ENCODE data around the gene EBP. TPM values are rescaled to one million over a fixed set of nuclear protein-coding genes. Genes with fewer than 3 reads are reported as not detected.
A peak's percentile ranks its signal among the peaks of the same experiment; 100 is the strongest.

Gene EBP
- total RNA-seq, 2 experiments from 2014 or later = 338 to 344 TPM

- no peak overlapping the region for H3K27ac Mint-ChIP-seq
- no peaks in the 10 kb centered on the region for H3K9me3 Mint-ChIP-seq (ENCODE audit: insufficient read depth)
- ATAC-seq (no peak), DNase-seq (no peak)
- no peak overlapping the region for H3K4me3 Mint-ChIP-seq
- no peaks in the 10 kb centered on the region for H3K36me3 Mint-ChIP-seq (ENCODE audit: low read depth)
- POLR2A ChIA-PET = interaction anchor here (0.6 kb wide), 1 partner anchor 33 kb away, joined by 3 read pairs; no protein-coding TSS in a partner anchor
- no peaks in the 10 kb centered on the region for H3K27me3 Mint-ChIP-seq (ENCODE audit: low read depth)
- CTCF ChIA-PET = no interaction called here
- H3K4me1 Mint-ChIP-seq (ENCODE audit: low read depth) = no peaks in the 10 kb centered on the region
Observed at GRCh38 chrX:48497871-48498270, 23.7 kb upstream of the EBP start.

- Mint-ChIP-seq H3K4me3 (no peak overlapping the region), H3K4me1 (ENCODE audit: low read depth) (no peaks in the 10 kb centered on the region), H3K27ac (no peak overlapping the region), H3K9me3 (ENCODE audit: insufficient read depth) (no peaks in the 10 kb centered on the region), H3K36me3 (ENCODE audit: low read depth) (no peaks in the 10 kb centered on the region), H3K27me3 (ENCODE audit: low read depth) (no peaks in the 10 kb centered on the region)
- POLR2A ChIA-PET = interaction anchor here (0.6 kb wide), 1 partner anchor 32 kb away, joined by 3 read pairs; no protein-coding TSS in a partner anchor
- DNase-seq (no peak), ATAC-seq (no peak)
- CTCF ChIA-PET = no interaction called here
Observed at GRCh38 chrX:48498374-48498809, 23.2 kb upstream of the EBP start.

DNA sequence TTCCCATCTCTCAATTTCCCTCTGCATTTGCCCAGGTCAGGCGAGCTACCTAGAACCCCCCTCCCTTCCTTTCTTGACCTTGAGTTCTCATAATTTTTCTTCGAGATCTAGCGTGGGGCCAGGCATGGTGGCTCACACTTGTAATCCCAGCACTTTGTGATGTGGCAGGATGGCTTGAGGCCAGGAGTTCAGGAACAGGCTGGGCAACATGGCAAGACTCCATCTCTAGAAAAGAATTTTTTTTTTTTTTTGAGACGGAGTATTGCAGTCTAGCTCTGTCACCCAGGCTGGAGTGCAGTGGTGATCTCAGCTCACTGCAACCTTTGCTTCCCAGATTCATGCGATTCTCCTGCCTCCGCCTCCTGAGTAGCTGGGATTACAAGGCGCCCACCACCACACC lies 17.3 kb upstream of the EBP start:
- ATAC-seq = no peak
- H3K36me3 Mint-ChIP-seq (ENCODE audit: low read depth) = peaks cover 2% of the 10 kb centered on the region
- CTCF ChIA-PET = no interaction called here
- no peaks in the 10 kb centered on the region for H3K27me3 Mint-ChIP-seq (ENCODE audit: low read depth)
- no peaks in the 10 kb centered on the region for H3K9me3 Mint-ChIP-seq (ENCODE audit: insufficient read depth)
- POLR2A ChIA-PET = interaction anchor here (0.5 kb wide), 1 partner anchor 54 kb away, joined by 3 read pairs; no protein-coding TSS in a partner anchor
- no peak for DNase-seq
- H3K4me3 Mint-ChIP-seq = no peak overlapping the region
- peaks cover under 1% of the 10 kb centered on the region for H3K4me1 Mint-ChIP-seq (ENCODE audit: low read depth)
- H3K27ac Mint-ChIP-seq = no peak overlapping the region

GRCh38 chrX:48505481-48505880 lies 16.1 kb upstream of the EBP start:
- H3K4me3 Mint-ChIP-seq = no peak overlapping the region
- peaks cover 5% of the 10 kb centered on the region for H3K36me3 Mint-ChIP-seq (ENCODE audit: low read depth)
- POLR2A ChIA-PET = no interaction called here
- no peak overlapping the region for H3K27ac Mint-ChIP-seq
- no peaks in the 10 kb centered on the region for H3K27me3 Mint-ChIP-seq (ENCODE audit: low read depth)
- H3K4me1 Mint-ChIP-seq (ENCODE audit: low read depth) = peaks cover 13% of the 10 kb centered on the region
- DNase-seq (no peak), ATAC-seq (no peak)
- CTCF ChIA-PET = no interaction called here
- no peaks in the 10 kb centered on the region for H3K9me3 Mint-ChIP-seq (ENCODE audit: insufficient read depth)

DNA sequence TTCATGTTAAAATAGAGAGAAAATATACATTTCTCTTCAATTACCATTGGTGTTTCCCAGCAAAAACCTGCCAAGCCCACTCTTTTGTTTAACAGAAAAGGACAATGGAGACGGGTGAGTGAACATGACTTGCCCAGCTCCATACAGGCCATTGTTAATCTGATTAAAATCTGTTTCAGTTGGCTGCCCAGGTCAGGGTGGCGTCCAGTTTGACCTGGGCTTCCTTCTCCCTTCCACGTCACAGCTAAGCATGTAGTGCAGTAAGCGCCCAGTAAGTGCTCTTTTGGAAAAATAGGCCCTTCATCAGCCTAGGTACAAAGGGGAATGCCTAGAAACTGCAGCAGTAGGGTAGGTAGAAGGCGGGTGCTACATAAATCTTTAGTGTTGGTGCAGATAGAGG lies 14.4 kb upstream of the EBP start:
- Mint-ChIP-seq H3K27me3 (ENCODE audit: low read depth) (no peaks in the 10 kb centered on the region), H3K9me3 (ENCODE audit: insufficient read depth) (no peaks in the 10 kb centered on the region), H3K4me3 (peak overlapping the region; percentile 10), H3K27ac (no peak overlapping the region), H3K4me1 (ENCODE audit: low read depth) (peaks cover 29% of the 10 kb centered on the region), H3K36me3 (ENCODE audit: low read depth) (peaks cover 15% of the 10 kb centered on the region)
- CTCF ChIA-PET = interaction anchor here (1.8 kb wide), 1 partner anchor 33 kb away, joined by 5 read pairs; no protein-coding TSS in a partner anchor
- DNase-seq (no peak), ATAC-seq (no peak)
- POLR2A ChIA-PET = no interaction called here

DNA sequence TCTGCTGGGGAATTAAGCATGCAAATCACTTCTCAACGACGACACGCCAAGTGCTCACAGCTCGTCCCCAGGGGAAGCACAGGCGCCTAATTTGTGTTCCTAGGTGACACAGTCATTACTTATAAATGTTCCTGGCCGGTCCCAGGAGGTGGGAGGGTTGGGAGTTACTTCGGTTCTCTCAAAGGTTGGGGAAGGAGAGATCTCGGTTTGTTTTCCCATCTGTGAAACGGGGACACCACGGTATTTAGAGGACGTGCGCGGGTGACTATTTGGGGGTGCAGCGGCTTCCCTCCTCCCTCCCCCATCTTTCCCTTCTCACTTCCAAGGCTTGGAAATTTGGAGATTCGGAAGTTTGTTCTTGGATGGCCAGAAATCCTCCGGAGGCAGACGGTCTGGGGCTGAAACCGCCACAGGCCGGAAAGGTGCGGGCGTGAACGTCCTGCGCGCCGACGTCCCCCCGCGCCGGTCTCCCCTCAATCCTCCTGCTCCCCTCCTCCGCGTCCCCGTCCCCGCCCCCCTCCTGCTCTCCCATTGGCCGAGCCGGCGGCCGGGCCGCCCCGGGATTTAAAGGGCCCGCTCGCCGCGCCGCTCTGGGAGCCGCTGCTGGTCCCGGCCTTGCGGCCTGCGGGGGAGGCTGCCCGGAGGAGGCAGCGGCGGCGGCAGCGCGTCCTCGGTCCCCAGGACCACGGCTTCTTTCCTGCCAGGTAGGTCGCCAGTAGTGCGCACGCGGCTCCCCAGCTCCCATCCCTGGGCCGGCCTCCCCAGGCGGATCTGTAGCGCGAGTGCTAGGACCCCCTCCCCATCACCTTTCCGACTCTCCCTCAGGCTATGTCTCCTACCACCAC lies 13.0 kb upstream of the EBP start, which contains the start of gene PORCN:
PORCN (plus strand) TSS at position 593 of the 845 bp plus-strand sequence. CDS start 829 bp downstream, outside the sequence.
- ATAC-seq (peak; percentile 96), DNase-seq (peak; percentile 86)
- H3K27me3 Mint-ChIP-seq (ENCODE audit: low read depth) = no peaks in the 10 kb centered on the region
- no peaks in the 10 kb centered on the region for H3K9me3 Mint-ChIP-seq (ENCODE audit: insufficient read depth)
- H3K4me3 Mint-ChIP-seq = peak within 1 kb of the TSS; percentile 88
- H3K27ac Mint-ChIP-seq = peak within 1 kb of the TSS; percentile 85
- POLR2A ChIA-PET = interaction anchor here (0.8 kb wide), 1 partner anchor 46 kb away, joined by 3 read pairs; no protein-coding TSS in a partner anchor
- CTCF ChIA-PET = interaction anchor here (1.8 kb wide), 1 partner anchor 34 kb away, joined by 5 read pairs; no protein-coding TSS in a partner anchor
- peaks cover 18% of the 10 kb centered on the region for H3K36me3 Mint-ChIP-seq (ENCODE audit: low read depth)
- H3K4me1 Mint-ChIP-seq (ENCODE audit: low read depth) = peaks cover 30% of the 10 kb centered on the region

- POLR2A ChIA-PET = no interaction called here
- H3K27ac Mint-ChIP-seq = peak overlapping the region; percentile 85
- DNase-seq = no peak
- H3K9me3 Mint-ChIP-seq (ENCODE audit: insufficient read depth) = no peaks in the 10 kb centered on the region
- ATAC-seq = peak; percentile 14
- H3K27me3 Mint-ChIP-seq (ENCODE audit: low read depth) = no peaks in the 10 kb centered on the region
- peak overlapping the region; percentile 88 for H3K4me3 Mint-ChIP-seq
- H3K36me3 Mint-ChIP-seq (ENCODE audit: low read depth) = peaks cover 18% of the 10 kb centered on the region
- CTCF ChIA-PET = no interaction called here
- H3K4me1 Mint-ChIP-seq (ENCODE audit: low read depth) = peaks cover 30% of the 10 kb centered on the region
Observed at GRCh38 chrX:48509245-48509590, 12.4 kb upstream of the EBP start.

GRCh38 chrX:48509619-48510018 lies 12.0 kb upstream of the EBP start:
- peak overlapping the region; percentile 88 for H3K4me3 Mint-ChIP-seq
- CTCF ChIA-PET = no interaction called here
- ATAC-seq (peak; percentile 12), DNase-seq (no peak)
- POLR2A ChIA-PET = no interaction called here
- peaks cover 30% of the 10 kb centered on the region for H3K4me1 Mint-ChIP-seq (ENCODE audit: low read depth)
- peak overlapping the region; percentile 85 for H3K27ac Mint-ChIP-seq
- no peaks in the 10 kb centered on the region for H3K27me3 Mint-ChIP-seq (ENCODE audit: low read depth)
- no peaks in the 10 kb centered on the region for H3K9me3 Mint-ChIP-seq (ENCODE audit: insufficient read depth)
- peaks cover 20% of the 10 kb centered on the region for H3K36me3 Mint-ChIP-seq (ENCODE audit: low read depth)

DNA sequence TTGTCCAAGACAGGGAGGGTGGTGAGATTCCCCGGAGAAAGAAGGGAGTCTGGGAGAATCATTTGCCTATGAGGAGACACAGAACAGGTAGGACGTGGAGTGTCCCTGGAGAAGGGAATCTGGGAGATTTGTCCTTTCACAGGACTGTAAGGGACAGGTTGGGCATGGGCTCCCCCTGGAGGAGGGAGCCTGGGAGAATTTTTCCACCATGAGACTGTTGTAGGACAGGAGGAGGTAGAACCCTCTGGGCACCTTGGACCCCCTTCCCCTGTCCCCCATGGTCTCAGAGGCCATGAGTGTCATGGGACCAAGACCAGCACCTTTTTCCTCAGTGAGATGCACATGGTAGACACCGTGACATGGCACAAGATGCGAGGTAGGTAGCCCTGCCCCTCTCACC lies 10.0 kb upstream of the EBP start:
- CTCF ChIA-PET = no interaction called here
- ATAC-seq (no peak), DNase-seq (no peak)
- no peak overlapping the region for H3K4me3 Mint-ChIP-seq
- no peaks in the 10 kb centered on the region for H3K9me3 Mint-ChIP-seq (ENCODE audit: insufficient read depth)
- peaks cover 38% of the 10 kb centered on the region for H3K4me1 Mint-ChIP-seq (ENCODE audit: low read depth)
- POLR2A ChIA-PET = no interaction called here
- H3K36me3 Mint-ChIP-seq (ENCODE audit: low read depth) = peaks cover 29% of the 10 kb centered on the region
- peak overlapping the region; percentile 66 for H3K27ac Mint-ChIP-seq
- H3K27me3 Mint-ChIP-seq (ENCODE audit: low read depth) = no peaks in the 10 kb centered on the region

DNA sequence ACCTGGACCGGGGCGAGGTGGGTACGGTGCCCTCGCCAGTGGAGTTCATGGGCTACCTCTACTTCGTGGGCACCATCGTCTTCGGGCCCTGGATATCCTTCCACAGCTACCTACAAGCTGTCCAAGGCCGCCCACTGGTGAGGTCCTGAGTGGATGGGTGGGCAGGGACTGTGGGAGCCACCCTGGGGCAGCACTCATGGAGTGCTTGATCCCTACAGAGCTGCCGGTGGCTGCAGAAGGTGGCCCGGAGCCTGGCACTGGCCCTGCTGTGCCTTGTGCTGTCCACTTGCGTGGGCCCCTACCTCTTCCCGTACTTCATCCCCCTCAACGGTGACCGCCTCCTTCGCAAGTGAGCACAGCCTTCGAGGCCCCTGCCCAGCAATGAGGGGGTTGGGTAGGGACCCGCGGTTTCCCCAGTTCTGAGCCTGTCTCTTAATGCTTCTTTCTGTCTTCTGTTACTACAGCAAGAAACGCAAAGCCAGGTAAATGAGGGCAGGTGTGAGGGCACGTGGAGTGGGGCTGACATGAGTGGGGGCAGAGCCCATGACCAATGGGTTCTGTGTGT lies 9.2 kb upstream of the EBP start:
- peaks cover 29% of the 10 kb centered on the region for H3K36me3 Mint-ChIP-seq (ENCODE audit: low read depth)
- ChIA-PET CTCF (no interaction called here), POLR2A (no interaction called here)
- DNase-seq (no peak), ATAC-seq (no peak)
- H3K4me3 Mint-ChIP-seq = no peak overlapping the region
- H3K27ac Mint-ChIP-seq = no peak overlapping the region
- no peaks in the 10 kb centered on the region for H3K9me3 Mint-ChIP-seq (ENCODE audit: insufficient read depth)
- H3K4me1 Mint-ChIP-seq (ENCODE audit: low read depth) = peaks cover 45% of the 10 kb centered on the region
- no peaks in the 10 kb centered on the region for H3K27me3 Mint-ChIP-seq (ENCODE audit: low read depth)

- Mint-ChIP-seq H3K36me3 (ENCODE audit: low read depth) (peaks cover 28% of the 10 kb centered on the region), H3K27ac (no peak overlapping the region), H3K9me3 (ENCODE audit: insufficient read depth) (no peaks in the 10 kb centered on the region), H3K4me1 (ENCODE audit: low read depth) (peaks cover 47% of the 10 kb centered on the region), H3K4me3 (no peak overlapping the region), H3K27me3 (ENCODE audit: low read depth) (no peaks in the 10 kb centered on the region)
- POLR2A ChIA-PET = interaction anchor here (0.7 kb wide), 1 partner anchor 8 kb away, joined by 4 read pairs; the partner anchor contains the start of gene EBP
- DNase-seq = no peak
- CTCF ChIA-PET = no interaction called here
- ATAC-seq = no peak
Observed at GRCh38 chrX:48513670-48514069, 7.9 kb upstream of the EBP start.

- Mint-ChIP-seq H3K36me3 (ENCODE audit: low read depth) (peaks cover 30% of the 10 kb centered on the region), H3K4me3 (no peak overlapping the region), H3K9me3 (ENCODE audit: insufficient read depth) (no peaks in the 10 kb centered on the region), H3K27ac (no peak overlapping the region), H3K27me3 (ENCODE audit: low read depth) (no peaks in the 10 kb centered on the region), H3K4me1 (ENCODE audit: low read depth) (peaks cover 47% of the 10 kb centered on the region)
- ChIA-PET CTCF (no interaction called here), POLR2A (no interaction called here)
- DNase-seq = no peak
- no peak for ATAC-seq
Observed at GRCh38 chrX:48514126-48514806, 7.3 kb upstream of the EBP start.

Measured in activated CD8-positive, alpha-beta T cell treated with anti-CD3 and anti-CD28 coated beads, Interleukin-2, amount 10 ng/mL, durations not matched to agents 7 days and 5 days (primary cell).